Activated T-cell treated with anti-CD3 and anti-CD28 coated beads, Interleukin-2, amount 50 U/mL, for 48 hours (primary cell): Measurements from ENCODE around the gene B4GALNT2.
"Not testable (repeated sequence)": the region's sequence is repeated elsewhere in the genome, so short reads cannot be mapped to it uniquely, and the experiment has no call there.

Experiments
- DNase-seq, 2 experiments: peaks; one replicate each; pipeline ENCODE4 v3.0.0-alpha.2; 2020

B4GALNT2 gene

GRCh38 chr17:49132699-49133364 lies at the start of gene B4GALNT2:
Gene B4GALNT2 (plus strand): TSS chr17:49132769. CDS start chr17:49132793, 24 bp downstream.
- DNase-seq = peak; percentile 24 to 33

GRCh38 chr17:49085046-49085445 lies 47.5 kb upstream of the B4GALNT2 start:
- DNase-seq = not testable (repeated sequence)

GRCh38 chr17:49085565-49086315 lies 46.8 kb upstream of the B4GALNT2 start:
- DNase-seq = no peak

- DNase-seq = no peak
Measured at GRCh38 chr17:49086316-49086605, 46.3 kb upstream of the B4GALNT2 start.

- DNase-seq = no peak
Measured at GRCh38 chr17:49086649-49087048, 45.9 kb upstream of the B4GALNT2 start.

- no peak for DNase-seq
Measured at GRCh38 chr17:49089094-49089493, 43.5 kb upstream of the B4GALNT2 start.

GRCh38 chr17:49090878-49091594 lies 41.5 kb upstream of the B4GALNT2 start:
- no peak for DNase-seq

GRCh38 chr17:49093131-49093530 lies 39.4 kb upstream of the B4GALNT2 start:
- DNase-seq = no peak

- DNase-seq = no peak
Measured at GRCh38 chr17:49100601-49101000, 32.0 kb upstream of the B4GALNT2 start.

- DNase-seq = no peak
Measured at GRCh38 chr17:49101054-49101534, 31.5 kb upstream of the B4GALNT2 start.

- DNase-seq = not testable (repeated sequence)
Measured at GRCh38 chr17:49103360-49103759, 29.2 kb upstream of the B4GALNT2 start.

- no peak for DNase-seq
Measured at GRCh38 chr17:49104511-49105074, 28.0 kb upstream of the B4GALNT2 start.

GRCh38 chr17:49106321-49107210 lies 26.0 kb upstream of the B4GALNT2 start:
- DNase-seq = no peak

GRCh38 chr17:49107211-49107557 lies 25.4 kb upstream of the B4GALNT2 start:
- no peak for DNase-seq

- DNase-seq = no peak
Measured at GRCh38 chr17:49108318-49108717, 24.3 kb upstream of the B4GALNT2 start.

- no peak for DNase-seq
Measured at GRCh38 chr17:49110509-49110908, 22.1 kb upstream of the B4GALNT2 start.

- DNase-seq = no peak
Measured at GRCh38 chr17:49111934-49112333, 20.6 kb upstream of the B4GALNT2 start.

GRCh38 chr17:49112936-49113335 lies 19.6 kb upstream of the B4GALNT2 start:
- no peak for DNase-seq

- no peak for DNase-seq
Measured at GRCh38 chr17:49114703-49115102, 17.9 kb upstream of the B4GALNT2 start.

GRCh38 chr17:49117587-49118230 lies 14.9 kb upstream of the B4GALNT2 start:
- DNase-seq = no peak

GRCh38 chr17:49120166-49120565 lies 12.4 kb upstream of the B4GALNT2 start:
- DNase-seq = no peak

GRCh38 chr17:49121696-49122292 lies 10.8 kb upstream of the B4GALNT2 start:
- DNase-seq = no peak
